HG03521 (cell line): ENCODE results near the gene ZNF438.
"Not testable (repeated sequence)": the region's sequence is repeated elsewhere in the genome, so short reads cannot be mapped to it uniquely, and the experiment has no call there.

ENCODE experiments used
- ATAC-seq: cut with Tn5 transposase; IDR thresholded peaks from one replicate; pipeline ENCODE4 v1.9.1; 2021; ENCODE audit warnings: mild to moderate bottlenecking, moderate library complexity; ENCODE audit not compliant: unreplicated experiment

The ZNF438 gene

GRCh38 chr10:31031558-31032257 is at the start of gene ZNF438:
Gene ZNF438 (minus strand): TSS chr10:31031865. CDS start chr10:30877034, 154,831 bp downstream.
- peak; percentile 82 for ATAC-seq

DNA sequence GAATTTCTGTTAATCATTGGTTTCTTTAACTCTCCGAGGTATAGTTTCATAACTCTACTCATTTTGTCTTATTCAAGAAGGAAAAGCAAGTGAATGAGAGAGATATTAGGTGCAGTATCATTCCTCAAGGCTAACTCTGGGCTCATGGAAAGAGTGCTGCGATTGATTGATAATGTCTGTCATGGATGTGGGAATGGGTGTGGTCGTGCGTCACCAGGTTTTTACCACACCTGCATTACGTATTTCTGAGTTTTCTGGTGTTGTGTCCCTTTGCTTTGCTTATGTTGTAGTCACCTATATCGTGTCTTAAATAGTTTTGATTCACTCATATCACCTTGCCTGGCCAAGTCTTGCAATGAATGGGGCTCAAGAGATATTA is 44.9 kb upstream of the ZNF438 start:
- ATAC-seq: no peak

DNA sequence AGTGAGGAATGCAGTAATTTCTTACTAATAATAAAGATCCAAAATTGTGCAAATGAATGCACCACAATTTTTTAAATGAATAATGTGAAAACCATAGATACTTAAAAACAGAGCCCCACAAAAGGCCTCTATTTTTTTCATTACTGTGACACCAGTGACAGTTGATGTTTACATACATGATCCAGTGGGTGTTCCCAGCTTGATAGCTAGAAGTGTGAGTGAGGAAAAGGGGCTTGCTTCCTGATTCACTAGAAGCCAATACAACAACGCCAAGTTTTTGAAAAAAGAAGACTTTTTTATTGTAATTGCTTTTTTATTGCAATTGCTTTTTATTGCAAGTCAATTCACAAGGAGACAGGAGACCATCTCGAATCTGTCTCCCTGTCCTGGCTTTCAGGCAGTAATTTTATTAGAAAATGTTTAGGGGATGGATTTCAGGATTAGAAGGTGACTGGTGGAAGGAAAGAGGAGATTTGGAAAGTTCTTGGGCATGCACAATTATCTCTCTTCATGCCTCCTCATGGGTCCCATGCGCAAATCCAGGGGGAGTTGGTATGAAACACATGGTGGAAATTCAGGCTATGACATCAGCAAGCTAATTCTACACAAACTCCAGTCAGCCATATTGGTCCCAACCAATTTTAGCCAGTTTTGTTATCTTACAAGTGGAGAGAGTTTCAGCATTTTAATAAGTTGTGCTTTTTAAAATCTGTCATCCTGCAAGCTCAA is 44.4 kb upstream of the ZNF438 start:
- no peak for ATAC-seq

DNA sequence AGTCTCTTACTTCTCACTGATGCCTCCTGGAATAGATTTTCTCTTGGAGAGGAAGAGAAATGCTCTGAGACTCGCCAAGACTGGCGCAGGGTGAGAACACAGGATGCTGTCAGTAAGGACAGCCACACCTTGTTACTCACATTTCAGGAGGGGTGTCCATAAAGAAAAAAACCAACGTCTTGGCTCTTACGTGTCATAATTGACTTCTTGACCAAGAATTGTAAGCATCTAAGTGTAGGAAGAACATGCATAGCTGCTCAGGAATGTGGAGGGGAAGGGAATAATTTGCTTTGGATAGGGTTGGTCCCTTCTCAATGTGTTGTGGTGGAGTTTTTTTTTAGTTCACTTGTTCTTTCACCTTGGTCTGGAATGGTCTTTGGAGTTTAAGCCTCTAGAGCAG is 43.8 kb upstream of the ZNF438 start:
- ATAC-seq: no peak

GRCh38 chr10:31074722-31075086 is 43.0 kb upstream of the ZNF438 start:
- ATAC-seq: no peak

- ATAC-seq: no peak
These were observed 42.5 kb upstream of the ZNF438 start for GRCh38 chr10:31073996-31074721.

DNA sequence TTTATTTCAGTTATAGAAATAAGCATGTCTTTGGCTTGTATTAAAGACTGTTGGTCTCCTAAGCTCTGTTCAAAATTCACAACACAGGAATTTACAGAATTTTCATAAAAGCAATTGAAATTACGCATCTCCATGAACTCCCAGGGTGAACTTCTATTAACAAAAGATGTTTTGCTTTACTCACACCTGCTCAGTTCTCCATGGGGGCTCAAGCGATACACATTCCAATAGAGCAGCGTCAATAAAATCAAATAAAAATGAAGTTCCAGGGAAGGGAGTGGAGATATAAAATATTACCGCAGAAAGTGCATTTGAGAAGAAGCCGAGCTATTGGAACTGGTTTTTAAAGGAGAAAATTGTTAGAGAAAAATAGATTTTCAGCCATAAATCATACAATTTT is 41.5 kb upstream of the ZNF438 start:
- no peak for ATAC-seq

DNA sequence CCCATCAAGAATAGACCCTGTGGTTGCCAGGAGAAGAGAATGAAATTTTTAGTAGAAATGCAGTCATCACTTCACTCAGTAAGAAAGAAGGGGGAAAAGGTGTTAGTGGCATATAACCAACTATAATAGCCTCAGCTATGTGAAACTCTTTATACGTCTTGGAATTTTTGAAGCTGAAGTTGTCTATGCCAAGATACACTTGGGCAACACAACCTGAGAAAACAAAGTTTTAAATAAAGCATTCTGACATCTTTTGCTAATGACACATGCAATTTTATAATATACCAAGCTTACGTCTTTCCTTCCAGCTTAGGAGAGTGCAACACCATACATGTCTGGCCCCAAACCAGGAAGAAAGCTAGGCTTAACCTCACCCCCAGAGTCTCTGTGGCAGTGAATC is 40.8 kb upstream of the ZNF438 start:
- ATAC-seq: no peak

DNA sequence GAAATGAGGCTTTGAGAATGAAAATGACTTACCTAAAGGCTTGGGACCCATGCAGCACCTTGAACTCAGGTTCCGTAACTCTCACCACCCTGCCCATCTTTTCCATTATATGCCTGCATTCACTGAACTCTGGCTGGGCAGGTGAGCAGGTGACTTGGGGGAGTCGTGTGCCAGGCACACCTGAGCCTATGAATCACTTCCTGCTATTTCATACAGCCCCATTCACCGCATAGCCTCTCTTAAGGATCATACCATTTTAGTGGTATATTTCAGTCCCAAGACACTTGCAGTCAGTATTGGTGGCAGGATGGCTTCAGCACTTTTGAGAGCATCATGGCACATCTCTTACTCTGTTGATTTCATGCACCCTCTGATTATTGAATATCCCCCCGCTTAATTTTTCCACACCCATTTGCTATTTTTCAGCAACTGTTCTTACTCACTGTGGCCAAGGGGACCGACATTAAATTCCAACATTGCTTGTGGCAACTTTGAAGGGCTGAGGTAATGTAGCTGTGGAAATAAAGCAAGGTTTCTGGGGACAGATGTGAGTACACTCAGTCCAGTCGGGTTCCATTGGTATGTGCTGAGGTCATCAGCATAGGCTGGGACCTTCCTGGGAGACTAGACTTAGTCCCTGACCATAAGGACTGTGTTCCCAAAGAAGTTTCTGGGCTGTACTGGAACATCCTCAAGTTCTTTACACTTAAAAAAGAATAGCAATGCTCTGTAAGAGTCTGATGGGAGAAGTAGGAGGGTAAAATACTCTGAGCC is 39.8 kb upstream of the ZNF438 start:
- ATAC-seq: no peak

DNA sequence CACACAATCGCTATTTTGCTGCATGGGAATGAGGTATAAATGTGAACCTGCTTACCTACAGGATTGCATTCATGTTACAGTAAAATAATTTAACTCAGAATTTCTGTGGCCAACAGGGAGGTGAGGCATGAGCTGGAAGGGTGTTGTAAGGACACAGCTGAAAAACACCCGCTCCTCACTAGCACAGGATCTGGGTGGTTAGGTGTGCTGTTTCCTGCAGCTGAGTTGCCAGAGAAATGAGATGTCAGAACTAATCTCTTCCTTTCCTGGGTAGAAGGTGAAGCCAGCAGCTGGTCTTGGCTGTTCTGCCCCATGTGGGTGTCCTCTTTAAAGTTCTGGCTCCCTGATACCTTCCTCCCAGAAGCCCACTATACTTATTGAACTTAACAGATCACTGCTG is 39.0 kb upstream of the ZNF438 start:
- no peak for ATAC-seq

DNA sequence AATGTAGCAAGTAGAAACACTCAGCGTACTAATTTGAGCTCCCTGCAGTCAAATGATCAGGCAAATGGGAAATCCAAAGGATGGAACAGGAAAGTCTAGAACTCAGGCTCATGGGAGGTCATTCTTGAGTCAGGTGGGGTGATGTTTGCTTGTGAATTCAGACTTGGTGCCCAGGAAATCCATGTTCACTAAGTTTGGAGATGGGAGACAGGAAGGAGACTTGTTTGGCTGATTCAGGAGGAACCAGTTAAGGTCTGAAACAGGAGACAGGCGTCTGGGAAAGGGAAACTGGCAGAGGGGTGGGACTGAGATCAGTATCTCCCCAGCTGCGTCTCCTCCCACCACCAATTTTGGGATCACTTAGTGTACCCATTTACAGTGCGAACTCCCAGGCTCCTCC is 38.4 kb upstream of the ZNF438 start:
- ATAC-seq: no peak

GRCh38 chr10:31069411-31069810 is 37.7 kb upstream of the ZNF438 start:
- no peak for ATAC-seq

DNA sequence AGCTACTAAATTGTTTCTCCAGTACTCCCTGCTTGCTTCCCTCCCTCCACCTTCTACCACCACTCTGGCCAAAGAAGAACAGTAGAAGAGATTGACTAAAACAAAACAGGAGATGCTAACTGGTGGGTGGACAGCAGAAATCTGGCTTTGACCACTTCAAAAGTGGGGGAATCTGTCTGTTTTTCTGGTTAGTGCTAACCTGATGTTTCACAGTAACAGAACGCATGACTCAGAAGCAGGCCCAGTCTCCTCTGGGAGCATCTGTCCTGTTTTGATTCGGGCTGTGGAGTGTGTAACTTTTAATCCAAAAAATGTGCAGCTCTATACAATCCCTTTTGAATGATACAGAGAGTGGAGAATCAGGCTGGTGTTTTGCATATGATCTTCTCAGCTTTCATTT is 32.7 kb upstream of the ZNF438 start:
- no peak for ATAC-seq

GRCh38 chr10:31063841-31064240 is 32.2 kb upstream of the ZNF438 start:
- no peak for ATAC-seq

- ATAC-seq: no peak
These were observed 31.2 kb upstream of the ZNF438 start for GRCh38 chr10:31062856-31063255.

- no peak for ATAC-seq
These were observed 30.3 kb upstream of the ZNF438 start for GRCh38 chr10:31061941-31062340.

DNA sequence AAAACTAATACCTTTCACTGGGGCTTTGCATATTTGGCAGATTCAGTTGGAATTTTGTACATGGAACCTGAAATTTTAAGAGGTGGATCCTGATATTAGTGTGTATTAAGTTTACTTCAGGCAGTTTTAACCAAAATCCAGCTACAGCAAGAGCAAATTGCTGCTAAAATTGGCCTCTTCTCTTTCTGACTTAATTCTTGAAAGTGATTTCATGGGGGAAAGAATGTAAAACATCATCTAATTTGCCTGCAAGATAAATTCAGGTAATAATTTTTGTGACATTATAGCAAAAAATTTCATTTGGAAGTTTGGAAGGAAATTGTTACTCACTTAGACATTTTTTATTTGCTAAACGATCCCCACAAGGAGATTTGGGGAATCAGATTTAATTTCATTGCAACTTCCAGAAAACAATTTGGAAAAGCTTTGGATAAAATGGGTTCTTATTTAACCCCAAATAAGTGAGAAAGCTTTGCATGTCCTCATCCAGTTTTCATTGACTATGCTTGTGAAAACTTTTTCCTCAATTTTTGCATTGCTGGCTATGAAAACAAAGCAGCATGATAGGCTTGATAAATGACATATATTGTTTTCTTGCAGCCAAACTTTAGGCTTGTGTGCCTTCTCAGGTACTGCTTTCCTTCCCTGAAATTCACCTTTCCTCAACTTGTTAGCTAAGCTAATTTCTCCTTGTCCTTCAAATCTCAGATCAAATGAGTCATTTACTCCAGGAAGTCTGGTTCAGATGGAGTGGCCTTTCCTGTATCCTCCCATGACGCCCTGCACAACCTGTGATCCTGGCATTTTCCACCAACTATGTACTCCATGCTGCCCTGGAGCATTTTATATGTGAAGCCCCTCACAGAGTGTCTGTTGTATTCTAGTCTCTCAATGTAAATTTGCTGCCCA is 27.4 kb upstream of the ZNF438 start:
- ATAC-seq: no peak

- not testable (repeated sequence) for ATAC-seq
These were observed 25.0 kb upstream of the ZNF438 start for GRCh38 chr10:31056678-31057077.

- no peak for ATAC-seq
These were observed 24.0 kb upstream of the ZNF438 start for GRCh38 chr10:31055573-31056251.

GRCh38 chr10:31051703-31052102 is 20.0 kb upstream of the ZNF438 start:
- no peak for ATAC-seq
